K562 (cell line): ENCODE data around the gene SCAPER. TPM values are rescaled to one million over a fixed set of nuclear protein-coding genes. Genes with fewer than 3 reads are reported as not detected.

Experiments used
- ATAC-seq: fragments of 200-7000 bp; cut with Tn5 transposase; 3 replicates; pipeline ENCODE4 v1.9.1; 2020; ENCODE audit warnings: moderate library complexity
- BruUV-seq: library from RNA; stranded (reverse); fragments of 400-500 nt; replicated peaks from 2 replicates; lab custom pipeline; 2021; lab: Mats Ljungman, UMichigan
- CTCF ChIA-PET: fragments of 300-600 bp; formaldehyde crosslinking; extraction: SDS; loops from one replicate; lab custom pipeline; 2021; ENCODE audit warnings: low intra/inter-chr PET ratio; lab: Yijun Ruan, JAX
- POLR2A ChIA-PET: fragments of 300-600, 350-650 bp; sonication (Branson Sonifier 250); formaldehyde crosslinking; extraction: SDS; loops from one replicate; lab custom pipeline; 2021; ENCODE audit warnings: antibody characterized with exemption, inconsistent platforms; lab: Yijun Ruan, JAX
- DNase-seq, 4 experiments: peaks; one replicate each; pipeline versions ENCODE4 v3.0.0 to v3.0.0-alpha.2; 2011 to 2018; ENCODE audit warnings: low spot score in 3 of 4, mixed read lengths in 3 of 4; ENCODE audit errors: extremely low read depth in 1 of 4
- FAIRE-seq: peaks from 2 replicates; lab custom pipeline; 2011; peaks lifted over from hg19 to GRCh38; lab: Jason Lieb, UNC
- H2AFZ ChIP-seq: 2 replicates; pipeline ENCODE4 v1.6.0; 2011; ENCODE audit warnings: low read depth, low read length, control low read depth, inconsistent platforms
- H3K27ac ChIP-seq: fragments of 200-600 bp; 3 replicates; pipeline ENCODE4 v1.8.0; 2011; ENCODE audit warnings: low read depth, mild to moderate bottlenecking, control low read depth, inconsistent platforms, low read length, moderate library complexity, mixed read lengths; ENCODE audit errors: extremely low read depth
- H3K27me3 ChIP-seq, 2 experiments: fragments of 300-600 bp in 1 of 2; 2 replicates in 1 of 2; 3 replicates in 1 of 2; pipeline versions ENCODE4 v1.6.0 to v1.8.0; 2011; ENCODE audit warnings: inconsistent platforms in 2 of 2, low read length in 2 of 2, mild to moderate bottlenecking in 1 of 2, mixed read lengths in 1 of 2, moderate library complexity in 1 of 2; ENCODE audit not compliant: control insufficient read depth in 2 of 2, insufficient read depth in 2 of 2
- H3K36me3 ChIP-seq: fragments of 300-600 bp; 3 replicates; pipeline ENCODE4 v1.8.0; 2011; ENCODE audit warnings: mild to moderate bottlenecking, low read length, inconsistent platforms; ENCODE audit not compliant: control insufficient read depth, insufficient read depth
- H3K4me1 ChIP-seq, 2 experiments: fragments of 200-600 bp in 1 of 2; replicated peaks in 1 of 2; 2 replicates in 1 of 2; 3 replicates in 1 of 2; pipeline versions ENCODE4 v1.5.1 to v1.8.0; 2011; ENCODE audit warnings: inconsistent platforms in 2 of 2, low read length in 2 of 2, mild to moderate bottlenecking in 1 of 2, mixed read lengths in 1 of 2, moderate library complexity in 1 of 2; ENCODE audit not compliant: control insufficient read depth in 2 of 2, insufficient read depth in 2 of 2
- H3K4me2 ChIP-seq: 2 replicates; pipeline ENCODE4 v1.6.1; 2011; ENCODE audit warnings: low read length, control low read depth, inconsistent platforms, mixed read lengths; ENCODE audit not compliant: insufficient read depth
- H3K4me3 ChIP-seq: fragments of 200-600 bp; sonication (generic), shearing (Covaris generic); 2 replicates; pipeline ENCODE4 v1.5.1; 2016; ENCODE audit warnings: control low read depth, inconsistent platforms
- H3K79me2 ChIP-seq: fragments of 200-600 bp; 3 replicates; pipeline ENCODE4 v1.8.0; 2011; ENCODE audit warnings: low read length, inconsistent platforms; ENCODE audit not compliant: control insufficient read depth, insufficient read depth
- H3K9ac ChIP-seq, 2 experiments: 2 replicates each; pipeline versions ENCODE4 v1.6.0 to v1.6.1; 2011; ENCODE audit warnings: low read depth in 2 of 2, low read length in 2 of 2, control low read depth in 1 of 2, inconsistent platforms in 1 of 2, mild to moderate bottlenecking in 1 of 2, mixed read lengths in 1 of 2; ENCODE audit not compliant: insufficient read depth in 1 of 2
- H3K9me1 ChIP-seq: one replicate; pipeline ENCODE4 v1.6.0; 2011; ENCODE audit warnings: inconsistent platforms, mild to moderate bottlenecking, low read length, moderate library complexity; ENCODE audit not compliant: control insufficient read depth, insufficient read depth
- H3K9me3 ChIP-seq: replicated peaks from 2 replicates; pipeline ENCODE4 v1.5.1; 2011; ENCODE audit warnings: low read depth, low read length, inconsistent platforms; ENCODE audit not compliant: control insufficient read depth, insufficient read depth
- H4K20me1 ChIP-seq: replicated peaks from 2 replicates; pipeline ENCODE4 v1.6.1; 2011; ENCODE audit warnings: low read length, inconsistent platforms, mixed read lengths; ENCODE audit not compliant: control insufficient read depth, insufficient read depth
- CCNT2 ChIP-seq: IDR thresholded peaks from 2 replicates; pipeline ENCODE4 v1.6.1; 2011; ENCODE audit warnings: borderline replicate concordance, low read depth, mild to moderate bottlenecking, moderate library complexity, mixed read lengths, low read length; ENCODE audit not compliant: insufficient read length; ENCODE audit errors: extremely low read depth
- ETS1 ChIP-seq: conservative IDR thresholded peaks from 2 replicates; pipeline ENCODE4 v1.6.1; 2011; ENCODE audit warnings: low read depth, mild to moderate bottlenecking, low read length; ENCODE audit not compliant: control insufficient read depth
- FOXP4 ChIP-seq: sonication (generic); formaldehyde crosslinking; IDR thresholded peaks from 2 replicates; pipeline ENCODE4 v1.8.0; 2022; ENCODE audit warnings: mild to moderate bottlenecking, missing genetic modification reagents, borderline replicate concordance
- KLF1 ChIP-seq: fragments of 450-650 bp; IDR thresholded peaks from 2 replicates; pipeline ENCODE4 v1.6.1; 2016; ENCODE audit warnings: missing genetic modification characterization, missing compliant biosample characterization
- in situ Hi-C: fragments of 300-500 bp; cut with MboI; formaldehyde crosslinking; loops from 4 replicates; pipeline ENCODE4 v1.15.0; 2018; ENCODE audit warnings: inconsistent platforms, mixed read lengths
- intact Hi-C: fragments of 100-400 bp; cut with micrococcal nuclease; formaldehyde crosslinking; loops from 2 replicates; pipeline ENCODE4 v1.14.2; 2022
- polyA plus RNA-seq, 8 experiments: library from polyadenylated mRNA; depleted of rRNA in 4 of 8; stranded (reverse) in 5 of 8; unstranded in 3 of 8; fragments of >200 nt; fragmentation: Nextera tagmentation in 2 of 8; fragmentation: Illumina TruSeq in 1 of 8; extraction: Ambion mirVana in 2 of 8; extraction: Trizol in 1 of 8; gene quantifications; 2 replicates each; pipeline versions ENCODE4 v1.2.1 to v1.2.3, GENCODE V29; 2011 to 2014; ENCODE audit warnings: inconsistent platforms in 1 of 8, missing spikeins in 1 of 8
- total RNA-seq, 7 experiments: library from RNA; depleted of rRNA in 6 of 7; stranded (reverse); fragments of >200 nt in 6 of 7; fragmentation: Illumina TruSeq in 2 of 7; extraction: Trizol in 2 of 7; gene quantifications; 2 replicates each; pipeline versions ENCODE4 v1.2.1 to v1.2.3, GENCODE V29; 2011 to 2021; ENCODE audit warnings: low replicate concordance in 1 of 7
- TF ChIP-seq, protein P1 (sequence below), 2 experiments: fragments of 450-650 bp; formaldehyde crosslinking in 1 of 2; IDR thresholded peaks; 2 replicates each; pipeline versions ENCODE4 v1.4.0 to v1.6.1; 2014 to 2020; ENCODE audit warnings: mild to moderate bottlenecking in 2 of 2, borderline replicate concordance in 1 of 2, low read depth in 1 of 2
- TF ChIP-seq, protein P2 (sequence below): fragments of 450-650 bp; formaldehyde crosslinking; IDR thresholded peaks from 2 replicates; pipeline ENCODE4 v1.4.0; 2020; ENCODE audit warnings: mild to moderate bottlenecking, moderate library complexity

Gene SCAPER
- total and polyA plus RNA-seq, 9 of the 15 experiments (the other 6 are each of a cell fraction or from before 2014, with no cell fraction given) = 1.3 to 5.7 (median 3.2) TPM

DNA sequence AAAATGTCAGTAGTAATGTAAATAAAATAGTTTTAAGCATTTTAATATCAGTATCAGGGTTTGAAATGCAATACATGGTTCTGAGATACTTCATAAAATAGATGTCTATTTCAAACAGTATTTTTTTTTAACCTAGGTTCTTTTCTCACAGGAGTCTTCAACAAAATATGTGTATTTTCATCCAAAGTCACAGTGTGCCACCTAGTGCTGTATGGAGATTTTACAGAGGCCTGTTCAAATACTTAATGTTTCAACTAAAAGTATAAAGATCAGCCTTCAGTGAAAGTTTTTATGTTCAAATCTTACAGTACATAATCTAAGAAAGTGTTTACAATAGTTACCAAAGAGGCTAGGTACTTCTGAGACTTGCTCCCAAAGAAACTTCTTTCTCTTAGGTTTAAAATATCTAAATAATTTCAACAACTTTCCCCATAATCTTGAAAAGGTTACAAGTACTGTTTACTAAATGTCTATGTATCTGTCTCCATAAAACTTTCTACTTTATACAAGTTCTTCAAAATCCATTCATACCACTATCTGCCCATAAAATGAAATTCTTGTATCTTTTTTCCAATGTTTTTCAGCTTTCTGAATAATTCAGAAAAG lies 38.3 kb downstream of the SCAPER start:
- Histone ChIP-seq H3K4me2 (no peak overlapping the region), H3K4me3 (no peak overlapping the region), H3K9me1 (no peaks in the 10 kb centered on the region), H3K27me3 (no peaks in the 10 kb centered on the region), H4K20me1 (no peaks in the 10 kb centered on the region), H2AFZ (no peak overlapping the region), H3K27ac (no peak overlapping the region), H3K79me2 (no peaks in the 10 kb centered on the region), H3K9me3 (no peaks in the 10 kb centered on the region), H3K9ac (no peak overlapping the region), H3K4me1 (no peaks in the 10 kb centered on the region), H3K36me3 (no peaks in the 10 kb centered on the region)
- ChIA-PET POLR2A (interaction anchor here (0.5 kb wide), 1 partner anchor 169 kb away, joined by 3 read pairs; no protein-coding TSS in a partner anchor), CTCF (interaction anchor here (0.6 to 1.8 kb wide), 3 partner anchors 134 to 719 kb away, joined by 3 to 9 read pairs (median 3); no protein-coding TSS in a partner anchor)
- in situ Hi-C loops (no loop called here), intact Hi-C loops (loop anchor here (2.0 to 10.0 kb wide), 2 partner anchors 532 to 676 kb away; partner anchors contain the start of gene ISL2)
- FAIRE-seq = peak; percentile 56
- no TSS peak for BruUV-seq
- peak in 3 of 4 experiments; percentile 9 to 31 (median 10) for DNase-seq
- ATAC-seq = peak; percentile 57; the same call in 1 of the 3 replicates
- TF ChIP-seq, protein P1, sequence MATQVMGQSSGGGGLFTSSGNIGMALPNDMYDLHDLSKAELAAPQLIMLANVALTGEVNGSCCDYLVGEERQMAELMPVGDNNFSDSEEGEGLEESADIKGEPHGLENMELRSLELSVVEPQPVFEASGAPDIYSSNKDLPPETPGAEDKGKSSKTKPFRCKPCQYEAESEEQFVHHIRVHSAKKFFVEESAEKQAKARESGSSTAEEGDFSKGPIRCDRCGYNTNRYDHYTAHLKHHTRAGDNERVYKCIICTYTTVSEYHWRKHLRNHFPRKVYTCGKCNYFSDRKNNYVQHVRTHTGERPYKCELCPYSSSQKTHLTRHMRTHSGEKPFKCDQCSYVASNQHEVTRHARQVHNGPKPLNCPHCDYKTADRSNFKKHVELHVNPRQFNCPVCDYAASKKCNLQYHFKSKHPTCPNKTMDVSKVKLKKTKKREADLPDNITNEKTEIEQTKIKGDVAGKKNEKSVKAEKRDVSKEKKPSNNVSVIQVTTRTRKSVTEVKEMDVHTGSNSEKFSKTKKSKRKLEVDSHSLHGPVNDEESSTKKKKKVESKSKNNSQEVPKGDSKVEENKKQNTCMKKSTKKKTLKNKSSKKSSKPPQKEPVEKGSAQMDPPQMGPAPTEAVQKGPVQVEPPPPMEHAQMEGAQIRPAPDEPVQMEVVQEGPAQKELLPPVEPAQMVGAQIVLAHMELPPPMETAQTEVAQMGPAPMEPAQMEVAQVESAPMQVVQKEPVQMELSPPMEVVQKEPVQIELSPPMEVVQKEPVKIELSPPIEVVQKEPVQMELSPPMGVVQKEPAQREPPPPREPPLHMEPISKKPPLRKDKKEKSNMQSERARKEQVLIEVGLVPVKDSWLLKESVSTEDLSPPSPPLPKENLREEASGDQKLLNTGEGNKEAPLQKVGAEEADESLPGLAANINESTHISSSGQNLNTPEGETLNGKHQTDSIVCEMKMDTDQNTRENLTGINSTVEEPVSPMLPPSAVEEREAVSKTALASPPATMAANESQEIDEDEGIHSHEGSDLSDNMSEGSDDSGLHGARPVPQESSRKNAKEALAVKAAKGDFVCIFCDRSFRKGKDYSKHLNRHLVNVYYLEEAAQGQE (IDR thresholded peaks at IDR 0.05; ENCODE audit: borderline replicate concordance) = peak; percentile 37; the same call in 1 of the 2 replicates
- TF ChIP-seq, protein P1 (CRISPR knock-in tag; IDR thresholded peaks at IDR 0.05; ENCODE audit: low read depth) = no peak
- TF ChIP-seq CCNT2 (no peak), KLF1 (tag) (no peak), ETS1 (no peak), FOXP4 (CRISPR knock-in tag) (no peak)
- TF ChIP-seq, protein P2, sequence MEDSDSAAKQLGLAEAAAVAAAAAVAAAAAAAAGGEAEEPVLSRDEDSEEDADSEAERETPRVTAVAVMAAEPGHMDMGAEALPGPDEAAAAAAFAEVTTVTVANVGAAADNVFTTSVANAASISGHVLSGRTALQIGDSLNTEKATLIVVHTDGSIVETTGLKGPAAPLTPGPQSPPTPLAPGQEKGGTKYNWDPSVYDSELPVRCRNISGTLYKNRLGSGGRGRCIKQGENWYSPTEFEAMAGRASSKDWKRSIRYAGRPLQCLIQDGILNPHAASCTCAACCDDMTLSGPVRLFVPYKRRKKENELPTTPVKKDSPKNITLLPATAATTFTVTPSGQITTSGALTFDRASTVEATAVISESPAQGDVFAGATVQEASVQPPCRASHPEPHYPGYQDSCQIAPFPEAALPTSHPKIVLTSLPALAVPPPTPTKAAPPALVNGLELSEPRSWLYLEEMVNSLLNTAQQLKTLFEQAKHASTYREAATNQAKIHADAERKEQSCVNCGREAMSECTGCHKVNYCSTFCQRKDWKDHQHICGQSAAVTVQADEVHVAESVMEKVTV (CRISPR knock-in tag) = peak; percentile 61
